OCI-LY7 (cell line): ENCODE data around the gene FKBP1B. TPM values are rescaled to one million over a fixed set of nuclear protein-coding genes. Genes with fewer than 3 reads are reported as not detected.

Experiments
- BruUV-seq: library from RNA; stranded (reverse); fragments of 400-500 nt; replicated peaks from 2 replicates; lab custom pipeline; 2021; lab: Mats Ljungman, UMichigan
- CTCF ChIA-PET: fragments of 300-600 bp; sonication (Branson Sonifier 250); formaldehyde crosslinking; loops from one replicate; lab custom pipeline; 2022; ENCODE audit warnings: antibody characterized with exemption; ENCODE audit not compliant: unreplicated experiment; lab: Charles Lee
- POLR2A ChIA-PET: fragments of 300-600 bp; sonication (Branson Sonifier 250); formaldehyde crosslinking; loops from one replicate; lab custom pipeline; 2022; ENCODE audit warnings: antibody characterized with exemption; lab: Charles Lee
- DNase-seq: peaks from one replicate; pipeline ENCODE4 v3.0.0-alpha.2; 2015; ENCODE audit warnings: low spot score
- H2AFZ ChIP-seq: fragments of 200-600 bp; sonication (generic), shearing (Covaris generic); 2 replicates; pipeline ENCODE4 v1.6.1; 2014; ENCODE audit warnings: mild to moderate bottlenecking, antibody characterized with exemption, low read length, moderate library complexity
- H3K27ac ChIP-seq: fragments of 200-600 bp; sonication (generic); 2 replicates; pipeline ENCODE4 v1.5.1; 2014; ENCODE audit warnings: mixed run types, low read depth, mild to moderate bottlenecking, moderate library complexity, low read length, inconsistent platforms; ENCODE audit not compliant: poor library complexity, severe bottlenecking
- H3K36me3 ChIP-seq: fragments of 200-600 bp; sonication (generic); 2 replicates; pipeline ENCODE4 v1.6.1; 2014; ENCODE audit warnings: mild to moderate bottlenecking, antibody characterized with exemption, low read length, moderate library complexity, mixed read lengths; ENCODE audit not compliant: insufficient read depth
- H3K4me1 ChIP-seq: fragments of 200-600 bp; sonication (generic); 2 replicates; pipeline ENCODE4 v1.5.1; 2014; ENCODE audit warnings: mild to moderate bottlenecking, low read length; ENCODE audit not compliant: insufficient read depth, poor library complexity, severe bottlenecking
- H3K4me2 ChIP-seq: fragments of 200-600 bp; sonication (generic); 2 replicates; pipeline ENCODE4 v1.6.1; 2014; ENCODE audit warnings: mild to moderate bottlenecking, low read length
- H3K4me3 ChIP-seq: fragments of 200-600 bp; sonication (generic); 2 replicates; pipeline ENCODE4 v1.5.1; 2014; ENCODE audit warnings: mild to moderate bottlenecking, low read depth, low read length; ENCODE audit not compliant: poor library complexity, severe bottlenecking
- H3K79me2 ChIP-seq: fragments of 200-600 bp; sonication (generic); 2 replicates; pipeline ENCODE4 v1.6.1; 2016; ENCODE audit warnings: low read depth, mild to moderate bottlenecking, low read length, moderate library complexity, mixed read lengths; ENCODE audit not compliant: insufficient read depth
- H3K9me2 ChIP-seq: fragments of 200-600 bp; sonication (generic); 2 replicates; pipeline ENCODE4 v1.6.1; 2016; ENCODE audit warnings: mild to moderate bottlenecking, low read length, mixed read lengths; ENCODE audit not compliant: insufficient read depth
- H3K9me3 ChIP-seq: fragments of 200-600 bp; sonication (generic); 2 replicates; pipeline ENCODE4 v1.6.1; 2014; ENCODE audit warnings: mild to moderate bottlenecking, mixed run types, low read length, mixed read lengths
- H4K20me1 ChIP-seq: fragments of 200-600 bp; sonication (generic); 2 replicates; pipeline ENCODE4 v1.6.1; 2014; ENCODE audit warnings: mild to moderate bottlenecking, antibody characterized with exemption, low read length, moderate library complexity, mixed read lengths; ENCODE audit not compliant: insufficient read depth
- EZH2phosphoT487 ChIP-seq: fragments of 200-600 bp; sonication (generic); IDR thresholded peaks from 2 replicates; pipeline ENCODE4 v1.6.1; 2018; ENCODE audit warnings: low read depth, borderline replicate concordance, mild to moderate bottlenecking, mixed run types, antibody characterized with exemption, low read length, moderate library complexity, mixed read lengths
- intact Hi-C: fragments of 100-400 bp; cut with micrococcal nuclease; formaldehyde crosslinking; loops from one replicate; pipeline ENCODE4 v1.10.0; 2022; ENCODE audit not compliant: unreplicated experiment
- total RNA-seq, 2 experiments: library from RNA; depleted of rRNA in 1 of 2; stranded (reverse); fragments of >200 nt in 1 of 2; shearing (Covaris generic) in 1 of 2; gene quantifications; 2 replicates each; pipeline ENCODE4 v1.2.3, GENCODE V29; 2014 to 2022
- TF ChIP-seq, protein P1 (sequence below): fragments of 200-600 bp; sonication (generic); conservative IDR thresholded peaks from 2 replicates; pipeline ENCODE4 v1.5.1; 2014; ENCODE audit warnings: mild to moderate bottlenecking, antibody characterized with exemption, low read length, moderate library complexity, mixed read lengths

The FKBP1B gene
- total RNA-seq, 2 experiments from 2014 or later = 1.5 to 3.2 TPM

DNA sequence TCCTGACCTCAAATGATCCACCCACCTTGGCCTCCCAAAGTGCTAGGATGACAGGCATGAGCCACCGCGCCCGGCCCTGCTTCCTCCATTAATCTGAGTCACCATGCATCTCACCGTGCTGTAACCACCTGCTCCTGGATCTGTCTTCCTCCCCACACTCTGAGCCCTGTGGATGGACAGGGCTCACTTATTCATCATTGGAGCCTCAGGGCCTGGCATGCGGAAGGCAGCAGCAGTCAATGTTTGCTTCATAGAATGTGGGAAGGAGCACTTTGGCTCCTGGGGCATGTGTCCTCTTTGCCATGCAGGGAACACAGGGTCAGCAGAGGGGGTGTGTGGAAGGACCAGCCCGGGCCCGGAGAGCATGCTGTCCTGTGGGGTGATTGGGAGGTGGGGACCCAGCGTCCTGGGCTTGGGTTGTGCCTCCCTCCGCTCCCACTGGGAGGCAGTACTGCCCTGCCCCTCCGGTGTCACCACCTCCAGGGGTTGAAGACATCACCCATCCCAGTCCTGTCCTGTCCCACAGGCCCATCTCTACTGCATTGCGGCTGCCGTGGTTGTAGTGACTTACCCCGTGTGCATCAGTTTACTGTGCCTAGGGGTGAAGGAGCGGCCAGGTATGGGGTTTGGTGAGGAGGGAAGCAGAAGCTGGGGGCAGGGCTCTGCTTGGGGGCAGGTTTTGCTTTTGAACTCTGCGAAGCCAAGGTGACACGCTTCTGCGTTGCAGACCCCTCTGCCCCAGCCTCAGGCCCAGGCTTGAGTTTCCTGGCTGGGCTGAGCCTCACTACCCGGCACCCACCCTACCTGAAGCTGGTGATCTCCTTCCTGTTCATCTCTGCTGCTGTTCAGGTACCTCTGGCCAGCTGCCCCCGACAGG is 28.2 kb upstream of the FKBP1B start:
- no peak overlapping the region for H3K4me2 ChIP-seq
- CTCF ChIA-PET = no interaction called here
- no peak overlapping the region for H2AFZ ChIP-seq
- BruUV-seq = no TSS peak
- no peaks in the 10 kb centered on the region for H3K36me3 ChIP-seq
- TF ChIP-seq, protein P1, sequence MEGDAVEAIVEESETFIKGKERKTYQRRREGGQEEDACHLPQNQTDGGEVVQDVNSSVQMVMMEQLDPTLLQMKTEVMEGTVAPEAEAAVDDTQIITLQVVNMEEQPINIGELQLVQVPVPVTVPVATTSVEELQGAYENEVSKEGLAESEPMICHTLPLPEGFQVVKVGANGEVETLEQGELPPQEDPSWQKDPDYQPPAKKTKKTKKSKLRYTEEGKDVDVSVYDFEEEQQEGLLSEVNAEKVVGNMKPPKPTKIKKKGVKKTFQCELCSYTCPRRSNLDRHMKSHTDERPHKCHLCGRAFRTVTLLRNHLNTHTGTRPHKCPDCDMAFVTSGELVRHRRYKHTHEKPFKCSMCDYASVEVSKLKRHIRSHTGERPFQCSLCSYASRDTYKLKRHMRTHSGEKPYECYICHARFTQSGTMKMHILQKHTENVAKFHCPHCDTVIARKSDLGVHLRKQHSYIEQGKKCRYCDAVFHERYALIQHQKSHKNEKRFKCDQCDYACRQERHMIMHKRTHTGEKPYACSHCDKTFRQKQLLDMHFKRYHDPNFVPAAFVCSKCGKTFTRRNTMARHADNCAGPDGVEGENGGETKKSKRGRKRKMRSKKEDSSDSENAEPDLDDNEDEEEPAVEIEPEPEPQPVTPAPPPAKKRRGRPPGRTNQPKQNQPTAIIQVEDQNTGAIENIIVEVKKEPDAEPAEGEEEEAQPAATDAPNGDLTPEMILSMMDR = peak; percentile 68
- TF ChIP-seq EZH2phosphoT487 = no peak
- no peaks in the 10 kb centered on the region for H3K9me2 ChIP-seq
- POLR2A ChIA-PET = no interaction called here
- intact Hi-C loops = loop anchor here (1.0 kb wide), 1 partner anchor 143 kb away; no protein-coding TSS in a partner anchor
- no peaks in the 10 kb centered on the region for H3K9me3 ChIP-seq
- H3K4me1 ChIP-seq = no peaks in the 10 kb centered on the region
- no peak overlapping the region for H3K4me3 ChIP-seq
- peak; percentile 44 for DNase-seq
- no peak overlapping the region for H3K27ac ChIP-seq
- no peaks in the 10 kb centered on the region for H3K79me2 ChIP-seq
- H4K20me1 ChIP-seq = no peaks in the 10 kb centered on the region

DNA sequence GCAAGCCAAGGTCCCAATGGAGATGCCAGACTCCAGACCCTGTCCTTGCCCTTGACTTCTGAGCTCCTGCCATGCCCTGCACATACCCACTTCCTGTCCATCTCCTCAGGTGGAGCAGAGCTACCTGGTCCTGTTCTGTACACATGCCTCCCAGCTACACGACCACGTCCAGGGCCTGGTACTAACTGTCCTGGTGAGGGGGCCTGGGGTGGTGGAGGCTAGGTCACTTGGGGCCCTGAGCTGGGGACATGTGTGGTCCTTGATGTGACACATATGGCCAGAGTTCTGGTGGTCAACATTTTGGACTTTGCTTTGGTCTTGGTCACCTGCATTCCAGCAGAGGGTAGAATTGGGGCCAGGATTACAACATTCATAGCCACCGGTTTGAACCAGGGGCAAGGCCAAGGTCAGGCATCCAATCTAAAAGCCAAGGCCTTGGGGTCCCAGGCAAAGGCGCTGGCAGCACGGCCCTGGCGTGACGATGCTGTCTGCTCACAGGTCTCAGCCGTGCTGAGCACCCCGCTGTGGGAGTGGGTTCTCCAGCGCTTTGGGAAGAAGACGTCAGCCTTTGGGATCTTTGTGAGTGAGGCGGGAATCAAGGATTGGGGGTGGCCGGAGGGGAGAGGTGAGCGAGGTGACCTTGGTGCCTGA is 27.1 kb upstream of the FKBP1B start:
- Histone ChIP-seq H3K4me2 (no peak overlapping the region), H3K9me2 (no peaks in the 10 kb centered on the region), H3K4me3 (no peak overlapping the region), H3K36me3 (peaks cover 4% of the 10 kb centered on the region; the same call in 1 of the 2 replicates), H3K79me2 (no peaks in the 10 kb centered on the region), H3K27ac (no peak overlapping the region), H4K20me1 (no peaks in the 10 kb centered on the region), H3K9me3 (no peaks in the 10 kb centered on the region), H2AFZ (no peak overlapping the region), H3K4me1 (no peaks in the 10 kb centered on the region)
- TF ChIP-seq EZH2phosphoT487 = no peak
- TF ChIP-seq, protein P1 = no peak
- BruUV-seq = no TSS peak
- DNase-seq = no peak
- ChIA-PET CTCF (no interaction called here), POLR2A (interaction anchor here (0.6 kb wide), 1 partner anchor 16 kb away, joined by 3 read pairs; no protein-coding TSS in a partner anchor)
- intact Hi-C loops = no loop called here
